ENCODE data around the gene TANGO2. TPM values are rescaled to one million over a fixed set of nuclear protein-coding genes. Genes with fewer than 3 reads are reported as not detected.

TANGO2 gene
- total and polyA plus RNA-seq, 2 of the 8 experiments (the other 6 are each of a cell fraction or from before 2014, with no cell fraction given): 10.1 to 18.4 TPM

DNA sequence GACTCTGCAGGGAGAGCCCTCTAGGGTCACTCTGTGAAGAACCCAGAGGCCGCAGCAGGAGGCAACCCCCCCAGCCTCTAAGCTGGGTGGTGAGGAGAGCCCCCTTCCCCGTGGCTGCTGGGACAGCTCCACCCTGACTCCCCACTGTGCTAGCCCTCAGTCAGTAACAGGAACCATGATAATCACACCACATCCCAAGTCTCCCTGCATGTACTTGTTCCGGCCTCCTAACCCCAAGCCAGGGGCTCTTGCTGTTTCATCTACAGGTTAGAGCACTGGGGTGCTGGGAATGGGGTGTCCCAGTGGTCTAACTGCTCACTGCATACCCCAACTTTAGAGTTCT lies 31.2 kb upstream of the TANGO2 start:
- no peak overlapping the region for H2BK15ac ChIP-seq (ENCODE audit: low read length)
- TF ChIP-seq JUND (IDR thresholded peaks at IDR 0.05; ENCODE audit: low read length): no peak
- TF ChIP-seq KDM4A (IDR thresholded peaks at IDR 0.05; ENCODE audit: low read depth, low read length, severe bottlenecking): no peak
- no peak for TF ChIP-seq ASH2L (IDR thresholded peaks at IDR 0.05; ENCODE audit: low read length)
- TF ChIP-seq, protein P1, sequence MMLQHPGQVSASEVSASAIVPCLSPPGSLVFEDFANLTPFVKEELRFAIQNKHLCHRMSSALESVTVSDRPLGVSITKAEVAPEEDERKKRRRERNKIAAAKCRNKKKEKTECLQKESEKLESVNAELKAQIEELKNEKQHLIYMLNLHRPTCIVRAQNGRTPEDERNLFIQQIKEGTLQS (IDR thresholded peaks at IDR 0.05; ENCODE audit: insufficient read depth, low read depth, low read length): no peak
- no peak for TF ChIP-seq POLR2A (IDR thresholded peaks at IDR 0.05; ENCODE audit: control extremely low read depth in 1 of 2, low read depth in 2 of 2, low read length in 2 of 2)
- TF ChIP-seq ZNF274 (IDR thresholded peaks at IDR 0.05; ENCODE audit: borderline replicate concordance, extremely low read depth, low read length): no peak
- no peak for TF ChIP-seq SIN3A (conservative IDR thresholded peaks at IDR 0.05 in 1 of 2, IDR thresholded peaks at IDR 0.05 in 1 of 2; ENCODE audit: low read depth in 1 of 2, low read length in 2 of 2)
- no peak for TF ChIP-seq EGR1 (IDR thresholded peaks at IDR 0.05; ENCODE audit: borderline replicate concordance, low read depth, low read length)
- TF ChIP-seq CHD1 (IDR thresholded peaks at IDR 0.05; ENCODE audit: low read depth, low read length): no peak
- TF ChIP-seq, protein P2, sequence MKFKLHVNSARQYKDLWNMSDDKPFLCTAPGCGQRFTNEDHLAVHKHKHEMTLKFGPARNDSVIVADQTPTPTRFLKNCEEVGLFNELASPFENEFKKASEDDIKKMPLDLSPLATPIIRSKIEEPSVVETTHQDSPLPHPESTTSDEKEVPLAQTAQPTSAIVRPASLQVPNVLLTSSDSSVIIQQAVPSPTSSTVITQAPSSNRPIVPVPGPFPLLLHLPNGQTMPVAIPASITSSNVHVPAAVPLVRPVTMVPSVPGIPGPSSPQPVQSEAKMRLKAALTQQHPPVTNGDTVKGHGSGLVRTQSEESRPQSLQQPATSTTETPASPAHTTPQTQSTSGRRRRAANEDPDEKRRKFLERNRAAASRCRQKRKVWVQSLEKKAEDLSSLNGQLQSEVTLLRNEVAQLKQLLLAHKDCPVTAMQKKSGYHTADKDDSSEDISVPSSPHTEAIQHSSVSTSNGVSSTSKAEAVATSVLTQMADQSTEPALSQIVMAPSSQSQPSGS (IDR thresholded peaks at IDR 0.05; ENCODE audit: low read length): no peak
- no peak for TF ChIP-seq CREB1 (IDR thresholded peaks at IDR 0.05)
- no peak for TF ChIP-seq SIX5 (IDR thresholded peaks at IDR 0.05; ENCODE audit: low read depth, low read length)
- TF ChIP-seq CBX8 (IDR thresholded peaks at IDR 0.05; ENCODE audit: borderline replicate concordance, low read depth, low read length): no peak

More for the DNA sequence above, 31.2 kb upstream of the TANGO2 start:
- Histone ChIP-seq H3K4me1 (replicated peaks in 1 of 4; ENCODE audit: control insufficient read depth in 3 of 4, insufficient read depth in 4 of 4, low read length in 3 of 4) (peaks cover 0 to 17% (median 11%) of the 10 kb centered on the region in 4 experiments; a peak in 5 of 7 replicates), H4K20me1 (replicated peaks in 1 of 2; ENCODE audit: control insufficient read depth in 1 of 2, insufficient read depth in 2 of 2, low read length in 2 of 2) (peaks cover 10 to 12% of the 10 kb centered on the region in 2 experiments), H2AFZ (ENCODE audit: low read length) (no peak overlapping the region), H3K23ac (ENCODE audit: insufficient read length) (no peak overlapping the region), H3K9me3 (ENCODE audit: insufficient read depth in 2 of 2, low read depth in 1 of 2, low read length in 1 of 2) (no peaks in the 10 kb centered on the region), H3K79me1 (ENCODE audit: low read depth, low read length) (peaks cover 12% of the 10 kb centered on the region), H3K27ac (ENCODE audit: low read depth, low read length) (no peak overlapping the region), H3K79me2 (ENCODE audit: control insufficient read depth in 1 of 2, insufficient read depth in 2 of 2, low read length in 2 of 2) (peaks cover 0 to 8% of the 10 kb centered on the region in 2 experiments; a peak in 1 of 4 replicates), H2BK12ac (ENCODE audit: low read depth, low read length) (no peak overlapping the region), H3K23me2 (ENCODE audit: low read depth, low read length) (peaks cover 5% of the 10 kb centered on the region; the same call in 1 of the 2 replicates), H3K4ac (replicated peaks; ENCODE audit: insufficient read length, low read depth, low read length) (no peak overlapping the region), H3K4me3 (ENCODE audit: extremely low read depth in 1 of 4, insufficient read depth in 2 of 4, low read depth in 3 of 4, low read length in 4 of 4) (no peak overlapping the region), H3K27me3 (replicated peaks in 1 of 4; ENCODE audit: control insufficient read depth in 3 of 4, extremely low read depth in 1 of 4, insufficient read depth in 3 of 4, low read length in 3 of 4) (no peaks in the 10 kb centered on the region), H3K9ac (replicated peaks in 1 of 4; ENCODE audit: extremely low read depth in 1 of 4, low read depth in 3 of 4, low read length in 3 of 4) (no peak overlapping the region; a peak in 2 of 7 replicates), H4K5ac (ENCODE audit: insufficient read length, low read depth, low read length) (no peak overlapping the region), H2AK5ac (ENCODE audit: low read depth, low read length) (no peak overlapping the region), H2BK20ac (ENCODE audit: low read length) (no peak overlapping the region), H4K8ac (ENCODE audit: extremely low read depth, insufficient read depth, low read length) (no peak overlapping the region), H3K36me3 (ENCODE audit: control insufficient read depth in 2 of 4, insufficient read depth in 4 of 4, low read length in 3 of 4) (no peaks in the 10 kb centered on the region), H3K4me2 (ENCODE audit: insufficient read depth in 1 of 2, low read depth in 2 of 2, low read length in 2 of 2) (no peak overlapping the region), H3K56ac (replicated peaks; ENCODE audit: insufficient read length, low read depth, low read length) (no peak overlapping the region), H3K18ac (ENCODE audit: extremely low read depth, low read length) (no peak overlapping the region), H2BK120ac (replicated peaks; ENCODE audit: low read depth, low read length) (no peak overlapping the region), H4K91ac (replicated peaks; ENCODE audit: insufficient read length, low read length) (no peak overlapping the region), H2BK5ac (ENCODE audit: low read depth, low read length) (no peak overlapping the region), H3K14ac (ENCODE audit: insufficient read length) (no peak overlapping the region)
- ChIA-PET POLR2A (ENCODE audit: partially characterized antibody) (interaction anchor here (0.6 to 1.5 kb wide), 3 partner anchors 36 to 132 kb away, joined by 3 to 4 read pairs (median 3); no protein-coding TSS in a partner anchor), CTCF (ENCODE audit: partially characterized antibody) (interaction anchor here (1.0 to 5.8 kb wide), 2 partner anchors 13 to 24 kb away, joined by 3 to 50 read pairs; no protein-coding TSS in a partner anchor)
- no peak for FAIRE-seq
- WGBS, 2 experiments (ENCODE audit: extremely low coverage in 1 of 2, insufficient coverage in 1 of 2, insufficient read length in 1 of 2, insufficient replicate concordance in 2 of 2, low coverage in 1 of 2, low lambda C conversion rate in 2 of 2, missing lambda C conversion rate in 1 of 2): 83% methylated on average over 3 of the region's 3 CpGs; no CpG with 5 or more reads in 1 of the 2 experiments
- DNase-seq (ENCODE audit: low read depth in 1 of 2, low spot score in 2 of 2): no peak

Data from H1 (cell line).